ENCODE data around the gene CYP2C18. TPM values are rescaled to one million over a fixed set of nuclear protein-coding genes. Genes with fewer than 3 reads are reported as not detected.

Gene CYP2C18
- polyA plus RNA-seq, 1 donor from 2014 or later = not detected

DNA sequence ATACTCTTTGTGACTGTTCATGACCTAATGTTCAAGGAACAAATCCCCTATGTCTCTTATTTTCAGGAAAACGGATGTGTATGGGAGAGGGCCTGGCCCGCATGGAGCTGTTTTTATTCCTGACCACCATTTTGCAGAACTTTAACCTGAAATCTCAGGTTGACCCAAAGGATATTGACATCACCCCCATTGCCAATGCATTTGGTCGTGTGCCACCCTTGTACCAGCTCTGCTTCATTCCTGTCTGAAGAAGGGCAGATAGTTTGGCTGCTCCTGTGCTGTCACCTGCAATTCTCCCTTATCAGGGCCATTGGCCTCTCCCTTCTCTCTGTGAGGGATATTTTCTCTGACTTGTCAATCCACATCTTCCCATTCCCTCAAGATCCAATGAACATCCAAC lies 51.7 kb downstream of the CYP2C18 start:
- no peak overlapping the region for H3K4me2 ChIP-seq (ENCODE audit: low read length)
- no peaks in the 10 kb centered on the region for H4K20me1 ChIP-seq (ENCODE audit: insufficient read depth)
- no peaks in the 10 kb centered on the region for H3K9me2 ChIP-seq (ENCODE audit: insufficient read depth, low read length)
- H2AFZ ChIP-seq (ENCODE audit: low read depth, low read length) = no peak overlapping the region
- TF ChIP-seq REST (IDR thresholded peaks at IDR 0.05; ENCODE audit: borderline replicate concordance) = no peak
- TF ChIP-seq POLR2AphosphoS5 (IDR thresholded peaks at IDR 0.05) = no peak
- no peak for TF ChIP-seq TAF1 (IDR thresholded peaks at IDR 0.05; ENCODE audit: low read depth)
- no peak for TF ChIP-seq MXI1 (conservative IDR thresholded peaks at IDR 0.05; ENCODE audit: poor library complexity, severe bottlenecking)
- H3K79me2 ChIP-seq (replicated peaks; ENCODE audit: insufficient read depth, low read length) = no peaks in the 10 kb centered on the region
- H3K36me3 ChIP-seq (ENCODE audit: insufficient read depth, low read length) = no peaks in the 10 kb centered on the region
- no peaks in the 10 kb centered on the region for H3K27me3 ChIP-seq (ENCODE audit: insufficient read depth, low read depth, low read length)
- no peak overlapping the region for H3K9ac ChIP-seq (ENCODE audit: low read length)
- no peak overlapping the region for H3K27ac ChIP-seq (ENCODE audit: low read length)
- H3K4me3 ChIP-seq (ENCODE audit: low read length) = no peak overlapping the region
- H3F3A ChIP-seq (ENCODE audit: insufficient read depth, low read length, poor library complexity, severe bottlenecking) = no peaks in the 10 kb centered on the region
- H3K9me3 ChIP-seq (ENCODE audit: low read length) = no peaks in the 10 kb centered on the region

- no peak overlapping the region for H3K27ac ChIP-seq (ENCODE audit: low read length)
- H3K36me3 ChIP-seq (ENCODE audit: insufficient read depth, low read length) = no peaks in the 10 kb centered on the region
- no peaks in the 10 kb centered on the region for H3K9me2 ChIP-seq (ENCODE audit: insufficient read depth, low read length)
- TF ChIP-seq EP300 (conservative IDR thresholded peaks at IDR 0.05; ENCODE audit: poor library complexity, severe bottlenecking) (no peak), REST (IDR thresholded peaks at IDR 0.05; ENCODE audit: borderline replicate concordance) (no peak), POLR2AphosphoS5 (IDR thresholded peaks at IDR 0.05) (no peak), EZH2 (IDR thresholded peaks at IDR 0.05; ENCODE audit: borderline replicate concordance, insufficient read depth, low read length, poor library complexity, severe bottlenecking) (no peak), SMC3 (conservative IDR thresholded peaks at IDR 0.05; ENCODE audit: poor library complexity) (no peak), TAF1 (IDR thresholded peaks at IDR 0.05; ENCODE audit: low read depth) (no peak), CTCF (IDR thresholded peaks at IDR 0.05; ENCODE audit: poor library complexity, severe bottlenecking) (no peak), MXI1 (conservative IDR thresholded peaks at IDR 0.05; ENCODE audit: poor library complexity, severe bottlenecking) (no peak), RAD21 (conservative IDR thresholded peaks at IDR 0.05) (no peak)
- H3K27me3 ChIP-seq (ENCODE audit: insufficient read depth, low read depth, low read length) = no peaks in the 10 kb centered on the region
- H4K20me1 ChIP-seq (ENCODE audit: insufficient read depth) = no peaks in the 10 kb centered on the region
- no peak overlapping the region for H3K4me3 ChIP-seq (ENCODE audit: low read length)
- H3F3A ChIP-seq (ENCODE audit: insufficient read depth, low read length, poor library complexity, severe bottlenecking) = no peaks in the 10 kb centered on the region
- H2AFZ ChIP-seq (ENCODE audit: low read depth, low read length) = no peak overlapping the region
- H3K79me2 ChIP-seq (replicated peaks; ENCODE audit: insufficient read depth, low read length) = no peaks in the 10 kb centered on the region
- H3K4me2 ChIP-seq (ENCODE audit: low read length) = no peak overlapping the region
- H3K9me3 ChIP-seq (ENCODE audit: low read length) = no peaks in the 10 kb centered on the region
- no peak overlapping the region for H3K9ac ChIP-seq (ENCODE audit: low read length)
Observed at GRCh38 chr10:94738588-94738987, 55.1 kb downstream of the CYP2C18 start.
